Measurements from ENCODE around the gene PIM3.

- TF ChIP-seq POLR2A (IDR thresholded peaks at IDR 0.05) (no peak), EP300 (IDR thresholded peaks at IDR 0.05) (no peak), POLR2AphosphoS5 (IDR thresholded peaks at IDR 0.05) (no peak)
- TF ChIP-seq, protein P1, sequence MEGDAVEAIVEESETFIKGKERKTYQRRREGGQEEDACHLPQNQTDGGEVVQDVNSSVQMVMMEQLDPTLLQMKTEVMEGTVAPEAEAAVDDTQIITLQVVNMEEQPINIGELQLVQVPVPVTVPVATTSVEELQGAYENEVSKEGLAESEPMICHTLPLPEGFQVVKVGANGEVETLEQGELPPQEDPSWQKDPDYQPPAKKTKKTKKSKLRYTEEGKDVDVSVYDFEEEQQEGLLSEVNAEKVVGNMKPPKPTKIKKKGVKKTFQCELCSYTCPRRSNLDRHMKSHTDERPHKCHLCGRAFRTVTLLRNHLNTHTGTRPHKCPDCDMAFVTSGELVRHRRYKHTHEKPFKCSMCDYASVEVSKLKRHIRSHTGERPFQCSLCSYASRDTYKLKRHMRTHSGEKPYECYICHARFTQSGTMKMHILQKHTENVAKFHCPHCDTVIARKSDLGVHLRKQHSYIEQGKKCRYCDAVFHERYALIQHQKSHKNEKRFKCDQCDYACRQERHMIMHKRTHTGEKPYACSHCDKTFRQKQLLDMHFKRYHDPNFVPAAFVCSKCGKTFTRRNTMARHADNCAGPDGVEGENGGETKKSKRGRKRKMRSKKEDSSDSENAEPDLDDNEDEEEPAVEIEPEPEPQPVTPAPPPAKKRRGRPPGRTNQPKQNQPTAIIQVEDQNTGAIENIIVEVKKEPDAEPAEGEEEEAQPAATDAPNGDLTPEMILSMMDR (IDR thresholded peaks at IDR 0.05), result no peak
These were observed 4.8 kb upstream of the PIM3 start for GRCh38 chr22:49955581-49956417.

All from suprapubic skin (tissue), 4 donors.